Neuron (in vitro differentiated cells): ENCODE data around the gene PRTG.
"Not testable (repeated sequence)": the region's sequence is repeated elsewhere in the genome, so short reads cannot be mapped to it uniquely, and the experiment has no call there.

ENCODE experiments used
- H2AFZ ChIP-seq: one replicate; pipeline ENCODE4 v1.6.1; 2013; ENCODE audit warnings: low read depth, mild to moderate bottlenecking, inconsistent platforms, low read length, moderate library complexity
- H3K27me3 ChIP-seq: one replicate; pipeline ENCODE4 v1.6.1; 2013; ENCODE audit warnings: low read length; ENCODE audit not compliant: insufficient read depth
- H3K36me3 ChIP-seq: one replicate; pipeline ENCODE4 v1.6.1; 2013; ENCODE audit warnings: low read length; ENCODE audit not compliant: insufficient read depth
- H3K4me1 ChIP-seq: one replicate; pipeline ENCODE4 v1.6.1; 2013; ENCODE audit warnings: low read length; ENCODE audit not compliant: insufficient read depth
- H3K4me3 ChIP-seq: 2 replicates; pipeline ENCODE4 v1.5.1; 2013; ENCODE audit warnings: mild to moderate bottlenecking, low read length, moderate library complexity
- H3K9me3 ChIP-seq: one replicate; pipeline ENCODE4 v1.6.1; 2013; ENCODE audit warnings: low read length

The PRTG gene

GRCh38 chr15:55770806-55771205 is 27.9 kb upstream of the PRTG start:
- H3K4me1 ChIP-seq = peaks cover 10% of the 10 kb centered on the region
- no peaks in the 10 kb centered on the region for H3K36me3 ChIP-seq
- no peaks in the 10 kb centered on the region for H3K9me3 ChIP-seq
- no peaks in the 10 kb centered on the region for H3K27me3 ChIP-seq
- H3K4me3 ChIP-seq = no peak overlapping the region
- no peak overlapping the region for H2AFZ ChIP-seq

GRCh38 chr15:55770261-55770660 is 27.3 kb upstream of the PRTG start:
- Histone ChIP-seq H3K4me1 (peaks cover 13% of the 10 kb centered on the region), H3K4me3 (no peak overlapping the region), H3K9me3 (no peaks in the 10 kb centered on the region), H2AFZ (no peak overlapping the region), H3K36me3 (no peaks in the 10 kb centered on the region), H3K27me3 (no peaks in the 10 kb centered on the region)

DNA sequence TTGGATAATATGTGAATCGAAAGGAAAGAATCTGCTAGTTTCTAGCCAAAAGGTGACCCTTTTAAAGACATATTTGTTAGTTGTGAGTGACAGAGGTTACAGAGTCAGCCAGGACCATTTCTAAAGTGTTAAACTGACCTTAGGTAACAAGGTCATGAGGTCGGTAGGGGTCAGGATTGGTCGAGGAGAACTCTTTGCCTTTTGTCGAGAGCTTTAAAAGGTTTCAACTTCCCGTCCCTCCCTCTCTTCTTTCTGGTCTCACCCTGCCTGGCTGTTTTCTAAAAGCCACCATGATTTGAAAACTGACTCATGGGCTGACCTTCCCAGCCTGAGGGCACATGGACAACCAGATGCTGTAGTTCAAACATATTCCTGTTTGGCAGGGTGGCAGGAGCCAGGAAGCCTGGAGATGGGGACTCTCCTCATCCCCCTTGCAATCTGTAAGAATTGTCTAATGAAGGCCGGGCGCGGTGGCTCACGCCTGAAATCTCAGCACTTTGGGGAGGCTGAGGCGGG is 25.8 kb upstream of the PRTG start:
- no peaks in the 10 kb centered on the region for H3K36me3 ChIP-seq
- no peaks in the 10 kb centered on the region for H3K27me3 ChIP-seq
- H3K9me3 ChIP-seq = no peaks in the 10 kb centered on the region
- no peak overlapping the region for H2AFZ ChIP-seq
- H3K4me3 ChIP-seq = no peak overlapping the region
- peaks cover 15% of the 10 kb centered on the region for H3K4me1 ChIP-seq

- Histone ChIP-seq H3K4me1 (peaks cover 15% of the 10 kb centered on the region), H3K27me3 (no peaks in the 10 kb centered on the region), H3K36me3 (no peaks in the 10 kb centered on the region), H3K4me3 (no peak overlapping the region), H3K9me3 (no peaks in the 10 kb centered on the region), H2AFZ (no peak overlapping the region)
These were observed 23.7 kb upstream of the PRTG start for GRCh38 chr15:55766676-55767075.

DNA sequence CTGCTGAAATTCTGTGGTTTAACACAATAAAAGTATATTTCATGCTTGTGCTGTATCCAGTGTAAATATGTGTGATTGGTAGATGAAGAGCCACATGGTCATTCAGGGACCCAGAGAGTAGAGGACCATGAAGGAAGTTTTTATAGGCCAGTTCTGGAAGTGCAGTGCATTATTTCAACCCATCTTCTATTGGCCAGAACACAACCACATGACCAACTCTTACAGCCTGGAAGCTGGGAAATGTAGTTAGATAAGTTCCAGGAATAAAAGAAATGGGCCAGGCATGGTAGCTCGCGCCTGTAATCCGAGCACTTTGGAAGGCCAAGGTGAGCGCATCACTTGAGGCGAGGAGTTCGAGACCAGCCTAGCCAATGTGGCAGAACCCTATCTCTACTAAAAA is 21.4 kb upstream of the PRTG start:
- peaks cover 15% of the 10 kb centered on the region for H3K4me1 ChIP-seq
- no peak overlapping the region for H2AFZ ChIP-seq
- no peaks in the 10 kb centered on the region for H3K9me3 ChIP-seq
- H3K36me3 ChIP-seq = no peaks in the 10 kb centered on the region
- no peak overlapping the region for H3K4me3 ChIP-seq
- H3K27me3 ChIP-seq = no peaks in the 10 kb centered on the region

DNA sequence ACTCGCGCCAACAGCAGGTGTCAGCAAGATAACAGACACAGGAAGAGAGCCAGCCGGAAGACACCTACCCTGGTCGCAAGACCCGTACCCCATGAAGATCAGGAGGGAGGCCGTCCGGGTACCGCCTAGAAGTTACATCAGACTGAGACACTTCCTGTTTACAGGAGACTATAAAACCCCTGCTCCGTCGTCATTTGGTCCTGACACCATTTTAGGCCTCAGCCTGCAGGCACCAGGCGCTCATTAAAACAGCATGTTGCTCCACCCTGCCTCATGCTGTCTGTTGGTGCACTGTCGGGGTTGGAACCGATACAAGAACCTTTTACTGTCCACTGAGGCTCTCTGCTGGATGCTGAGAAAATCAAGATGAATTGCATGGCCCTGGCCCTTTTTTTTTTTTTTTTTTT is 15.6 kb upstream of the PRTG start:
- H3K4me1 ChIP-seq = no peaks in the 10 kb centered on the region
- H2AFZ ChIP-seq = no peak overlapping the region
- H3K9me3 ChIP-seq = no peaks in the 10 kb centered on the region
- no peaks in the 10 kb centered on the region for H3K27me3 ChIP-seq
- H3K36me3 ChIP-seq = no peaks in the 10 kb centered on the region
- no peak overlapping the region for H3K4me3 ChIP-seq

DNA sequence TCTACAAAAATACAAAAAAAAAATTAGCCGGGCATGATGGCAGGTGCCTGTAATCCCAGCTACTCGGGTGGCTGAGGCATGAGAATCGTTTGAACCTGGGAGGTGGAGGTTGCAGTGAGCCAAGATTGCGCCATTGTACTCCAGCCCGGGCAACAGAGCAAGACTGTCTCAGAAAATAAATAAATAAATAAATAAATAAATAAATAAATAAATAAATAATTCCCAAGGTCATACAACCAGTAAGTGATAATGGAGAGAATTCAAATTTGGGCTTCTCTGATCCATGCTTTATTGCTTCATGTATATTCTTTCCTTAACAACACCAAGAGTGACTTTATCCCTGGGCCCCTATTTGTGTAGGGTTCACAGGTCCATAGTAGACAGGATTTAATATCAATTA is 10.5 kb upstream of the PRTG start:
- not testable (repeated sequence) for H3K4me1 ChIP-seq, H3K4me3 ChIP-seq, H3K27me3 ChIP-seq, H3K36me3 ChIP-seq, H3K9me3 ChIP-seq, H2AFZ ChIP-seq

- no peak overlapping the region for H3K4me3 ChIP-seq
- H3K4me1 ChIP-seq = no peaks in the 10 kb centered on the region
- H3K36me3 ChIP-seq = no peaks in the 10 kb centered on the region
- no peaks in the 10 kb centered on the region for H3K9me3 ChIP-seq
- H2AFZ ChIP-seq = no peak overlapping the region
- no peaks in the 10 kb centered on the region for H3K27me3 ChIP-seq
These were observed 7.8 kb upstream of the PRTG start for GRCh38 chr15:55750706-55751105.

DNA sequence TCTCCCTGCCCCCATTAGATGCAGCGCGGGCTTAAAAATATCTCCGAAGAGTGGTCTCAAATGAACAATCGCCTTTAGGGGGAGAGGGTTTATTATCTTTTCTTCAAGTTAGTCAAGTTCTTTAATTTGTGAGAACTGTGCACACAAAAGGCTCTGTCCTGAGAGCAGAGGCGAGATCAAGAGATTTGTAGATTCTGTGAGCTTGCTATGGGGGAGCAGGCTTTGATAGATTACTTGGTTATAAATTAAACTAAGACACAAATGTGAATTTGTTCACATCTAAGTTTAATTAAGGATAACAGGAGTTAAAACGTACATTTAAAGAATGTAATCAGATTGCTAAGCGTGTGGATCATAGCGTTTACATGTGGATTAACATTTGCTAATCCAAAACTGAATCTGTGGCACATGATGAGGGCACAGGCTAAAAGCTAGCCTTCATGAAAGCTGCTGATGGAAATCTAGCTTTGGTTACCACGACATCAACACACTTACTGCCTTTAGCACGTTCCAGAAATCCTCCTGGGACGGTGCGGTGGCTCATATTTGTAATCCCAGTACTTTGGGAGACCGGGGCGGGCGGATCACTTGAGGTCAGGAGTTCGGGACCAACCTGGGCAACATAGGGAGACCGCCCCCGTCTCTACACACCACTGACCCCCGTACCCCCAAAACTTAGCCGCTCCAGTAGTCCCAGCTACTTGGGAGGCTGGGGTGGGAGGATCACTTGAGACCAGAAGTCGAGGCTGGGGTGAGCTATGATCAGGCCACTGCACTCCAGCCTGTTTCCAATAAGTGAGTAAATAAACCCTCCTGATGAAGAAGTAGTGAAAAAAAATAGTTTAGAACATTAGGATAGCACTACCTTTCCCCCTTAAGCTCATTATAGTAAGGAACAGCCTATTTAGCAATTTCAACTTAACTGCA is 1.0 kb upstream of the PRTG start:
- Histone ChIP-seq H3K36me3 (peaks cover 30% of the 10 kb centered on the region), H2AFZ (peak overlapping the region; percentile 81), H3K4me3 (peak overlapping the region; percentile 81), H3K9me3 (no peaks in the 10 kb centered on the region), H3K27me3 (no peaks in the 10 kb centered on the region), H3K4me1 (peaks cover 22% of the 10 kb centered on the region)

- H3K4me3 ChIP-seq = peak overlapping the region; percentile 81
- peaks cover 38% of the 10 kb centered on the region for H3K36me3 ChIP-seq
- peaks cover 34% of the 10 kb centered on the region for H3K4me1 ChIP-seq
- no peaks in the 10 kb centered on the region for H3K9me3 ChIP-seq
- H3K27me3 ChIP-seq = no peaks in the 10 kb centered on the region
- no peak overlapping the region for H2AFZ ChIP-seq
These were observed 440 bp downstream of the PRTG start for GRCh38 chr15:55742498-55742926.

GRCh38 chr15:55741833-55742497 is 987 bp downstream of the PRTG start:
- H3K36me3 ChIP-seq = peaks cover 38% of the 10 kb centered on the region
- H2AFZ ChIP-seq = no peak overlapping the region
- no peaks in the 10 kb centered on the region for H3K27me3 ChIP-seq
- peaks cover 38% of the 10 kb centered on the region for H3K4me1 ChIP-seq
- peak overlapping the region; percentile 81 for H3K4me3 ChIP-seq
- H3K9me3 ChIP-seq = no peaks in the 10 kb centered on the region

GRCh38 chr15:55740981-55741832 is 1.7 kb downstream of the PRTG start:
- Histone ChIP-seq H2AFZ (no peak overlapping the region), H3K4me1 (peaks cover 45% of the 10 kb centered on the region), H3K27me3 (no peaks in the 10 kb centered on the region), H3K4me3 (peak overlapping the region; percentile 81), H3K36me3 (peaks cover 38% of the 10 kb centered on the region), H3K9me3 (no peaks in the 10 kb centered on the region)
